ENCODE data around the gene S100B. TPM values are rescaled to one million over a fixed set of nuclear protein-coding genes. Genes with fewer than 3 reads are reported as not detected.

S100B gene
- total and polyA plus RNA-seq, 12 donors = 0.48 to 39.3 (median 8.3) TPM

DNA sequence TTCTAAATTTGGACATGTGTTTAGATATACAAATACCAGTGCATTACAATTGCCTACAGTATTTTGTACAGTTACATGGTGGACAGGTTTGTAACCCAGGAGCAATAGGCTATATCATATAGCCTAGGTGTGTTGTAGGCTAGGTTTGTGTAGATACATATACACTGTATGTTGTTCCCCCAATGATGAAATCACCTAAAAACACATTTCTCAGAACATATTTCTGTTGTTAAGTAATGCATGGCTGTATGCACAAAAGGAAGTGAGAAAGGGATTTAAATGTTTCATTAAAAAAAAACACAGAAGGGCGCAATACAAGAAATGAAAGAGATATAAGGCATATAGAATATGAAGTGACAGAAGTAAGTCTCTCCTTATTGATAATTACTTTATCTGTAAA, 32.0 kb downstream of the S100B start:
- Histone ChIP-seq H3K36me3 (replicated peaks in 1 of 2) (peaks cover 0 to 24% of the 10 kb centered on the region in 2 donors), H3K4me3 (no peak overlapping the region), H3K27ac (no peak overlapping the region), H3K9me3 (replicated peaks in 1 of 3) (no peaks in the 10 kb centered on the region), H3K4me1 (replicated peaks in 1 of 2) (no peaks in the 10 kb centered on the region), H3K27me3 (no peaks in the 10 kb centered on the region)
- TF ChIP-seq POLR2A (IDR thresholded peaks at IDR 0.05) = no peak
- TF ChIP-seq, protein P1, sequence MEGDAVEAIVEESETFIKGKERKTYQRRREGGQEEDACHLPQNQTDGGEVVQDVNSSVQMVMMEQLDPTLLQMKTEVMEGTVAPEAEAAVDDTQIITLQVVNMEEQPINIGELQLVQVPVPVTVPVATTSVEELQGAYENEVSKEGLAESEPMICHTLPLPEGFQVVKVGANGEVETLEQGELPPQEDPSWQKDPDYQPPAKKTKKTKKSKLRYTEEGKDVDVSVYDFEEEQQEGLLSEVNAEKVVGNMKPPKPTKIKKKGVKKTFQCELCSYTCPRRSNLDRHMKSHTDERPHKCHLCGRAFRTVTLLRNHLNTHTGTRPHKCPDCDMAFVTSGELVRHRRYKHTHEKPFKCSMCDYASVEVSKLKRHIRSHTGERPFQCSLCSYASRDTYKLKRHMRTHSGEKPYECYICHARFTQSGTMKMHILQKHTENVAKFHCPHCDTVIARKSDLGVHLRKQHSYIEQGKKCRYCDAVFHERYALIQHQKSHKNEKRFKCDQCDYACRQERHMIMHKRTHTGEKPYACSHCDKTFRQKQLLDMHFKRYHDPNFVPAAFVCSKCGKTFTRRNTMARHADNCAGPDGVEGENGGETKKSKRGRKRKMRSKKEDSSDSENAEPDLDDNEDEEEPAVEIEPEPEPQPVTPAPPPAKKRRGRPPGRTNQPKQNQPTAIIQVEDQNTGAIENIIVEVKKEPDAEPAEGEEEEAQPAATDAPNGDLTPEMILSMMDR (IDR thresholded peaks at IDR 0.05) = no peak
- 94 to 100% (median 96%) methylated on average over 1 of the region's 1 CpG for WGBS, 4 donors
- intact Hi-C loops (cut with DNase I) = no loop called here
- no peak for DNase-seq

DNA sequence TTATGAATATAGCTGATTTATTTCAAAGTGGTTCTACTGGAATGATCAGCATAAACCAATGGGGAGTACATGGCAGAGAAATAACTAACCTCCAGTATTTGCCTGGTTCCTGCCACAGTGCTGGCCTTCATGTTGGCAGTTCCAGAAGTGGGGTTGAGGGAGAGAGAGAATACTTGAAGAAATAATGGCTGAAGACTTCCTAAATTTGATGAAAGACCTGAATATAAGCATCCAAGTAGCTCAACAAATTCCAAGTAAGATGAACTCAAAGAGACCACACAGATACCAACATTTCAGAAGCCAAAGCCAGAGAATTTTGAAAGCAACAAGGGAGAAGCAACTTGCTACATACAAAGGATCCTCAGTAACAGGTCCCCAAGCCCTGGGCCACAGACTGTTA, 34.3 kb downstream of the S100B start:
- peaks cover 0 to 44% of the 10 kb centered on the region in 2 donors for H3K36me3 ChIP-seq (replicated peaks in 1 of 2)
- TF ChIP-seq POLR2A (IDR thresholded peaks at IDR 0.05) = no peak
- TF ChIP-seq, protein P1 (IDR thresholded peaks at IDR 0.05) = no peak
- no peak for DNase-seq

DNA sequence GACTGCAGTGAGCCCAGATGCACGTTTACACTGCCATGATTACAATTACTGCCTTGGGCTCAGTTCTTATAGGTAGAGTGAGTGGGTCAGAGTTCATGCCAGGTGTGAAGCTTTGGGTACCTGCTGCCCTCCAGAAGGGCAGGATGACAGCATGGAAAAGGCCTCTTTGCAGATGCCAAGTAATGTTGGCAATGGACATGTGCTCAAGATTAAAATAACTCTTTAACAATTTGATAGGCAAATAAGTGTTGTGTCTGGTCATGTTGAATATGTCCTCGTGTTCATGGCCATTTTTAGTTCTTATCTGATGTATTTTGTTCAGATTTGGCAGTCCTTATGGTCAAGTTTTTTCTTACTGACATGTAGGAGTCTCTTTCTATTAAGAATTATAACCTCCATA, 34.8 kb downstream of the S100B start:
- Histone ChIP-seq H3K27ac (no peak overlapping the region), H3K4me3 (no peak overlapping the region), H3K36me3 (replicated peaks in 1 of 2) (peaks cover 0 to 48% of the 10 kb centered on the region in 2 donors), H3K9me3 (replicated peaks in 1 of 3) (no peaks in the 10 kb centered on the region), H3K27me3 (no peaks in the 10 kb centered on the region), H3K4me1 (replicated peaks in 1 of 2) (no peaks in the 10 kb centered on the region)
- peak in 1 of 7 donors; percentile 48 for DNase-seq
- WGBS, 4 donors = 46 to 60% (median 55%) methylated on average over 2 of the region's 2 CpGs
- TF ChIP-seq, protein P1 (IDR thresholded peaks at IDR 0.05) = no peak
- TF ChIP-seq POLR2A (IDR thresholded peaks at IDR 0.05) = no peak
- intact Hi-C loops (cut with DNase I) = no loop called here

More for the DNA sequence above, 34.3 kb downstream of the S100B start:
- Histone ChIP-seq H3K9me3 (replicated peaks in 1 of 3) (no peaks in the 10 kb centered on the region), H3K27me3 (no peaks in the 10 kb centered on the region), H3K27ac (no peak overlapping the region), H3K4me1 (replicated peaks in 1 of 2) (no peaks in the 10 kb centered on the region), H3K4me3 (no peak overlapping the region)
- intact Hi-C loops (cut with DNase I) = no loop called here

DNA sequence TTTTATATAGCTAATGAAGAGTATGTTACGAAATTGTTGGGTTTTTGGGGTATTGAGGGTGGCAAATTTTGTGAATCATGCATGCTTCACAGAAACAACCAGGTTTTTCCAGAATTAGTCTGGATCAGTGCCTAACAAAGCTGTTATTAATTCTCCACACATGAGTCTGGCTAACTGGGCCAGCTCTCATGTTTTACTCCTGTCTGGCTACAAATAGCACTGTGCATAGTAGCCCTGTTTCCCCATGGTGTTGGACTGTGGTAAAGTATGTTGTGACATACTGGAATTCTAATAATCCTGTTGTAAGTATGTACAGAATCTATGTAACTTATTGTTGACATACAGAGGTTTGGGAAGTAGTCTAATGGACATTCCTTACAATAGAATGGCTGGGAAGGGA, 35.8 kb downstream of the S100B start:
- H3K9me3 ChIP-seq (replicated peaks in 1 of 3) = no peaks in the 10 kb centered on the region
- WGBS, 4 donors = 88 to 100% (median 95%) methylated on average over 1 of the region's 1 CpG
- H3K4me3 ChIP-seq = no peak overlapping the region
- no peak for DNase-seq
- no peaks in the 10 kb centered on the region for H3K4me1 ChIP-seq (replicated peaks in 1 of 2)
- H3K36me3 ChIP-seq (replicated peaks in 1 of 2) = peaks cover 0 to 58% of the 10 kb centered on the region in 2 donors
- TF ChIP-seq, protein P1 (IDR thresholded peaks at IDR 0.05) = no peak
- no peak for TF ChIP-seq POLR2A (IDR thresholded peaks at IDR 0.05)
- H3K27me3 ChIP-seq = no peaks in the 10 kb centered on the region
- intact Hi-C loops (cut with DNase I) = no loop called here
- no peak overlapping the region for H3K27ac ChIP-seq
